GM19239 (cell line): ENCODE results near the gene PGF.
A peak's percentile ranks its signal among the peaks of the same experiment; 100 is the strongest.
"Not testable (repeated sequence)": the region's sequence is repeated elsewhere in the genome, so short reads cannot be mapped to it uniquely, and the experiment has no call there.

ENCODE experiments used
- DNase-seq: peaks from one replicate; pipeline ENCODE4 v3.0.0; 2011; ENCODE audit warnings: low spot score; ENCODE audit not compliant: insufficient read length
- FAIRE-seq: peaks from 2 replicates; lab custom pipeline; 2011; peaks lifted over from hg19 to GRCh38; lab: Jason Lieb, UNC

PGF gene

GRCh38 chr14:74946659-74947281, 8.6 kb downstream of the PGF start:
- no peak for DNase-seq
- FAIRE-seq: no peak

- FAIRE-seq: peak; percentile 91
Measured at GRCh38 chr14:74945852-74946658, 9.3 kb downstream of the PGF start.

GRCh38 chr14:74945261-74945851, 10.0 kb downstream of the PGF start:
- DNase-seq (no peak), FAIRE-seq (no peak)

More at GRCh38 chr14:74945852-74946658, 9.3 kb downstream of the PGF start:
- DNase-seq: peak; percentile 91

- FAIRE-seq: no peak
- DNase-seq: no peak
Measured at GRCh38 chr14:74942608-74943007, 12.8 kb downstream of the PGF start.

- no peak for FAIRE-seq
Measured at GRCh38 chr14:74942181-74942580, 13.2 kb downstream of the PGF start.

GRCh38 chr14:74941676-74942097, 13.7 kb downstream of the PGF start:
- peak; percentile 60 for DNase-seq

More at GRCh38 chr14:74942181-74942580, 13.2 kb downstream of the PGF start:
- no peak for DNase-seq

GRCh38 chr14:74940956-74941565, 14.3 kb downstream of the PGF start:
- FAIRE-seq: no peak
- no peak for DNase-seq

More at GRCh38 chr14:74941676-74942097, 13.7 kb downstream of the PGF start:
- FAIRE-seq: peak; percentile 94

- FAIRE-seq: no peak
Measured at GRCh38 chr14:74938531-74939495, 16.6 kb downstream of the PGF start.

GRCh38 chr14:74937171-74937570, 18.2 kb downstream of the PGF start:
- FAIRE-seq (no peak), DNase-seq (no peak)

More at GRCh38 chr14:74938531-74939495, 16.6 kb downstream of the PGF start:
- no peak for DNase-seq

- DNase-seq (no peak), FAIRE-seq (no peak)
Measured at GRCh38 chr14:74936731-74937130, 18.7 kb downstream of the PGF start.

GRCh38 chr14:74936151-74936550, 19.2 kb downstream of the PGF start:
- no peak for DNase-seq
- no peak for FAIRE-seq

GRCh38 chr14:74935360-74935680, 20.1 kb downstream of the PGF start:
- FAIRE-seq: no peak
- DNase-seq: no peak

- no peak for DNase-seq
- no peak for FAIRE-seq
Measured at GRCh38 chr14:74934476-74935359, 20.7 kb downstream of the PGF start.

GRCh38 chr14:74934041-74934440, 21.4 kb downstream of the PGF start:
- FAIRE-seq (no peak), DNase-seq (no peak)

GRCh38 chr14:74932936-74933335, 22.5 kb downstream of the PGF start:
- not testable (repeated sequence) for FAIRE-seq, DNase-seq

GRCh38 chr14:74932401-74932901, 22.9 kb downstream of the PGF start:
- DNase-seq: no peak
- peak; percentile 81 for FAIRE-seq

- FAIRE-seq, DNase-seq: not testable (repeated sequence)
Measured at GRCh38 chr14:74931744-74932143, 23.7 kb downstream of the PGF start.

- no peak for DNase-seq
- FAIRE-seq: no peak
Measured at GRCh38 chr14:74929242-74929641, 26.2 kb downstream of the PGF start.
